Smooth muscle cell (in vitro differentiated cells): ENCODE results near the gene TUBGCP6. TPM values are rescaled to one million over a fixed set of nuclear protein-coding genes. Genes with fewer than 3 reads are reported as not detected.

Experiments used
- DNase-seq: peaks from one replicate; lab custom pipeline; 2025; ENCODE audit not compliant: unreplicated experiment; lab: John Stamatoyannopoulos, UW
- H2AFZ ChIP-seq: fragments of 200-600 bp; sonication (generic); 2 replicates; pipeline ENCODE4 v1.6.0; 2016; ENCODE audit warnings: antibody characterized with exemption, low read depth, mild to moderate bottlenecking
- H3F3A ChIP-seq: fragments of 200-600 bp; sonication (generic); 2 replicates; pipeline ENCODE4 v1.6.0; 2017; ENCODE audit warnings: antibody characterized with exemption, low read depth
- H3K27ac ChIP-seq: fragments of 200-600 bp; sonication (generic); 2 replicates; pipeline ENCODE4 v1.5.1; 2016; ENCODE audit warnings: low read depth, mild to moderate bottlenecking
- H3K27me3 ChIP-seq: fragments of 200-600 bp; sonication (generic); 2 replicates; pipeline ENCODE4 v1.6.1; 2016; ENCODE audit warnings: low read depth, mild to moderate bottlenecking
- H3K36me3 ChIP-seq: fragments of 200-600 bp; sonication (generic); 2 replicates; pipeline ENCODE4 v1.5.1; 2016; ENCODE audit warnings: low read depth
- H3K4me1 ChIP-seq: fragments of 200-600 bp; sonication (generic); 2 replicates; pipeline ENCODE4 v1.5.1; 2016; ENCODE audit warnings: low read depth
- H3K4me2 ChIP-seq: fragments of 200-600 bp; sonication (generic); 2 replicates; pipeline ENCODE4 v1.6.0; 2016; ENCODE audit warnings: mild to moderate bottlenecking
- H3K4me3 ChIP-seq: fragments of 200-600 bp; sonication (generic); 2 replicates; pipeline ENCODE4 v1.5.1; 2016; ENCODE audit warnings: mild to moderate bottlenecking
- H3K79me2 ChIP-seq: fragments of 200-600 bp; sonication (generic); 2 replicates; pipeline ENCODE4 v1.6.0; 2016; ENCODE audit warnings: low read depth, mild to moderate bottlenecking
- H3K9ac ChIP-seq: fragments of 200-600 bp; sonication (generic); 2 replicates; pipeline ENCODE4 v1.6.0; 2016; ENCODE audit warnings: low read depth
- H3K9me3 ChIP-seq: fragments of 200-600 bp; sonication (generic); replicated peaks from 2 replicates; pipeline ENCODE4 v1.5.1; 2016; ENCODE audit warnings: low read depth
- H4K20me1 ChIP-seq: fragments of 200-600 bp; sonication (generic); 2 replicates; pipeline ENCODE4 v1.6.0; 2016; ENCODE audit warnings: low read depth
- CTCF ChIP-seq: fragments of 200-600 bp; sonication (generic); IDR thresholded peaks from 2 replicates; pipeline ENCODE4 v1.5.1; 2017; ENCODE audit warnings: borderline replicate concordance, mild to moderate bottlenecking, antibody characterized with exemption; ENCODE audit not compliant: insufficient read depth, poor library complexity, severe bottlenecking
- WGBS: methylation state at CpG from one replicate; pipeline ENCODE4 v1.1.7; 2016; ENCODE audit warnings: low lambda C conversion rate; 5-methylcytosine and 5-hydroxymethylcytosine counted together
- polyA plus RNA-seq: library from polyadenylated mRNA; unstranded; fragments of >200 nt; fragmentation: Nextera tagmentation; extraction: Ambion mirVana; gene quantifications from 2 replicates; pipeline ENCODE4 v1.2.1, GENCODE V29; 2016
- total RNA-seq: library from RNA; depleted of rRNA; stranded (reverse); fragments of >200 nt; gene quantifications from 2 replicates; pipeline ENCODE4 v1.2.3, GENCODE V29; 2014

TUBGCP6 gene
- total and polyA plus RNA-seq, 2 experiments from 2014 or later = 10.0 to 22.7 TPM

GRCh38 chr22:50251477-50252081, 6.8 kb upstream of the TUBGCP6 start:
- H3K27me3 ChIP-seq = no peaks in the 10 kb centered on the region
- no peaks in the 10 kb centered on the region for H3K79me2 ChIP-seq
- no peak for DNase-seq
- no peak overlapping the region for H3K9ac ChIP-seq
- peaks cover 26% of the 10 kb centered on the region for H3F3A ChIP-seq
- no peak for TF ChIP-seq CTCF
- H3K4me3 ChIP-seq = peak overlapping the region; percentile 70
- 19% methylated on average over 29 of the region's 36 CpGs for WGBS
- no peaks in the 10 kb centered on the region for H3K9me3 ChIP-seq
- peaks cover 9% of the 10 kb centered on the region for H3K4me1 ChIP-seq
- no peaks in the 10 kb centered on the region for H3K36me3 ChIP-seq
- no peak overlapping the region for H2AFZ ChIP-seq
- H4K20me1 ChIP-seq = peaks cover 7% of the 10 kb centered on the region
- H3K4me2 ChIP-seq = peak overlapping the region; percentile 97
- H3K27ac ChIP-seq = no peak overlapping the region

- TF ChIP-seq CTCF = no peak
- Histone ChIP-seq H4K20me1 (peaks cover 7% of the 10 kb centered on the region), H3F3A (peaks cover 26% of the 10 kb centered on the region), H3K9me3 (no peaks in the 10 kb centered on the region), H3K4me3 (peak within 1 kb of the TSS; percentile 70), H3K4me1 (peaks cover 9% of the 10 kb centered on the region), H3K4me2 (peak within 1 kb of the TSS; percentile 97), H3K27me3 (no peaks in the 10 kb centered on the region), H3K36me3 (no peaks in the 10 kb centered on the region), H3K9ac (peak within 1 kb of the TSS; percentile 54), H3K79me2 (peaks cover 4% of the 10 kb centered on the region), H2AFZ (no peak within 1 kb of the TSS), H3K27ac (peak within 1 kb of the TSS; percentile 35)
- 2% methylated on average over 52 of the region's 81 CpGs for WGBS
- peak; percentile 39 for DNase-seq
Measured at GRCh38 chr22:50250555-50251476, 6.0 kb upstream of the TUBGCP6 start, which contains the start of gene HDAC10. TSS of gene HDAC10 (minus strand) at chr22:50251265. CDS start at chr22:50251032, 233 bp downstream.

GRCh38 chr22:50250249-50250554, 5.4 kb upstream of the TUBGCP6 start:
- H3K27me3 ChIP-seq = no peaks in the 10 kb centered on the region
- H3K9me3 ChIP-seq = no peaks in the 10 kb centered on the region
- H3K9ac ChIP-seq = no peak overlapping the region
- peaks cover 26% of the 10 kb centered on the region for H3F3A ChIP-seq
- H3K4me2 ChIP-seq = peak overlapping the region; percentile 97
- WGBS = 91% methylated on average over 11 of the region's 11 CpGs
- no peak overlapping the region for H2AFZ ChIP-seq
- peaks cover 7% of the 10 kb centered on the region for H4K20me1 ChIP-seq
- no peak for DNase-seq
- peak overlapping the region; percentile 70 for H3K4me3 ChIP-seq
- no peaks in the 10 kb centered on the region for H3K36me3 ChIP-seq
- peaks cover 9% of the 10 kb centered on the region for H3K4me1 ChIP-seq
- peaks cover 4% of the 10 kb centered on the region for H3K79me2 ChIP-seq
- no peak overlapping the region for H3K27ac ChIP-seq
- TF ChIP-seq CTCF = no peak
